GM21723 (cell line): ENCODE data around the gene MEX3C.

Source experiments
- ATAC-seq: cut with Tn5 transposase; IDR thresholded peaks from one replicate; pipeline ENCODE4 v1.9.1; 2021; ENCODE audit warnings: mild to moderate bottlenecking, moderate library complexity; ENCODE audit not compliant: unreplicated experiment

MEX3C gene

DNA sequence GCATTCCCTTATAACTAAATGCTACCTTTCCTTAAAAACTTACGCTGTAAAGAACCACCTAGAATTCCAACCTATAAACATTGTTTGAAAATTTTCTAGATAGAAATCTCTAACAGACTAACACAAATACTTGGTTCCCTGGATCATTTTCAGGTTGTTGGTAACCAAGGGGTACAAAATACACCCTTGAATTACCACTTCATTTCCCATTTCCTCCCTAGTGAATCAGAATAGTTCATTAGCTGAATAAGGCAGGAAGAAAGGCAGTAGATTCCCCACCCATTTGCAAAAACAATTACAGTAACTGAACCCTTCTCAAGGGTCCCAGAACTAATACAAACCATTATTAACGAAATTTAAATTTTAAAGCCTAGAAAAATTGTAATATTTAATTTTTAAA, 5.5 kb downstream of the MEX3C start:
- ATAC-seq, result no peak

DNA sequence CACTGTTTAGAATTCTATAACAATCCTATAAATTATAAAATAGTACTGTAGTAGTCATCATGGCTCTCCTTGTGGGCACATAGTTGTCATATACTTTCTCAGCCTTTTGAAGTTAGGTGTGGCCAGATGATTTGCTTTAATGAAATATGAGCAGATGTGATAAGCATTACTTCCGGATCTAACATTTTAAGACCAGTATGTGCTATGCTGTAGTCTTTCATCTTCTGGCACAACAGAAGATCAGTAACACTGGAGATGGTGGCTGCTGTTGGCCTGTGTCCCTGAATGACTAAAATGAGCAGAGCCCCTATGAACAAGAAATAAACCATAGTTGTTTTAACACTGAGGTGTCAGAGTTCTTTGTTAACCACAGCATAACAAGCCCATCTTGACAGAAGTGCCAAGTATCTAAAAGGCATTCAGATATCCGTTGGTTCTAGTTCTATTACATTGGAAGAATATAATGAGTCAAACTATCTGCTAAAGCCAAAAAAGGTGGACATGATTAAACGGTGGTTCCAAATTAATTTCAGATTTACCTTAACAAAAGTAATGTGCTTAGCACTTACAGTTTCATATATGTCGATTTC, 6.3 kb downstream of the MEX3C start:
- ATAC-seq, result no peak

- ATAC-seq, result no peak
Observed at GRCh38 chr18:51190000-51190399, 7.5 kb downstream of the MEX3C start.

DNA sequence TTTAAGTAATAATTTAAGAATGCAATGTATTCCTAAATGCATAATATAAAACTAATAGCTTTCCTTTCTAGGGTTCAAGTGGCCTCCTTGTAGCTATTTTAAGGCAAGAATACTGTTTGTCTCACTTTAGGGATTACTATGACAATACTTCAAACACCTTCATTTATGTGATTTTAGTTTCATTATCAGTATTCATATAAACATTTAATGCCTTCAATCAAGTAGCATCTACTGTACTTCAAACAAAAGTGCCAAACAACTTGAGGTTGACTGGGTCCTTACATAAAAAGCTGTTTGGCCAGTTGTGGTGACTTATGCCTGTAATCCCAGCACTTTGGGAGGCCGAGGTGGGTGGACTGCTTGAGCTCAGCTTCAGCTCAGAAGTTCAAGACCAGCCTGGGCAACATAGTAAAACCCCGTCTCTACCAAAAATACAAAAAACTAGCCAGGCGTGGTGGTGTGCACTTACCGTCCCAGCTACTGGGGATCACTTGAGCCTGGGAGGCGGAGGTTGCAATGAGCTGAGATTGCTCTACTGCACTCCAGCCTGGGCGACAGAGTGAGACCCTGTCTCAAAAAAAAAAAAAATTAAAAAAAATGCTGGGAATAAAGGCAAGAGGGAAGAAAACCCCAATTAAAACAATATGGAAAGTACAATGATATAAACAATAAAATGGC, 9.3 kb downstream of the MEX3C start:
- ATAC-seq, result no peak

GRCh38 chr18:51185075-51185474, 12.4 kb downstream of the MEX3C start:
- ATAC-seq, result no peak

GRCh38 chr18:51184091-51184457, 13.4 kb downstream of the MEX3C start:
- no peak for ATAC-seq

DNA sequence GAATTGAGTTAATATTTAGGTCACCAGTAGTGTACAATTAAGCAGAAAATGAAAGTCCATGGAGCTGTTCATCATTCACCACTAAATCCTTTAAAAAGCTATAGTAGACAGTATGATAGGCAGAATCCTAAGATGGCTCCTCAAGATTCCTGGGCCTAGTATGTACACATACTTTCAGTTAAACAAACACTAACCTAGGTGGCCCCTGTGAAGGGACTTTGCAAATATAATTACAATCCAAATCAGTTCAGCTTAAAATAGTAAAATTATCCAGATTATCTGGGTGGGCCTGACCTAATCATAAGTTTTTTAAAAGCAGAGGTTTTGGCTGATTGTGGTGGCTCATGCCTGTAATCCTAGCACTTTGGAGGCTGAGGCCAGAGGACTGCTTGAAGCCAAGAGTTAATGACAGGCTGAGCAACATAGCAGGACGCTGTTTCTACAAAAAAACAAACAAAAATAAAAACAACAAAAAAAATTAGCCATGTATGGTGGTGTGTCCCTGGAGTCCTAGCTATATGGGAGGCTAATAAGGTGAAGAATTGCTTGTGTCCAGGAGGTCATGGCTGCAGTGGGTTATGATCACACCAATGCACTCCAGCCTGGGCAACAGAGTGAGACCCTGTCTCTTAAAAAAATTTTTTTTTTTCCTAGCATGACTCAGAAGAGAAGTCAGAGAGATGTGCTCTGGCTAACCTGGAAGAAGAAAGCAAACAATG, 13.9 kb downstream of the MEX3C start:
- no peak for ATAC-seq

GRCh38 chr18:51182824-51183223, 14.7 kb downstream of the MEX3C start:
- ATAC-seq, result no peak

- ATAC-seq, result peak; percentile 17
Observed at GRCh38 chr18:51171625-51172259, 25.7 kb downstream of the MEX3C start.

GRCh38 chr18:51171223-51171622, 26.3 kb downstream of the MEX3C start:
- peak; percentile 66 for ATAC-seq

- no peak for ATAC-seq
Observed at GRCh38 chr18:51170664-51171063, 26.8 kb downstream of the MEX3C start.

DNA sequence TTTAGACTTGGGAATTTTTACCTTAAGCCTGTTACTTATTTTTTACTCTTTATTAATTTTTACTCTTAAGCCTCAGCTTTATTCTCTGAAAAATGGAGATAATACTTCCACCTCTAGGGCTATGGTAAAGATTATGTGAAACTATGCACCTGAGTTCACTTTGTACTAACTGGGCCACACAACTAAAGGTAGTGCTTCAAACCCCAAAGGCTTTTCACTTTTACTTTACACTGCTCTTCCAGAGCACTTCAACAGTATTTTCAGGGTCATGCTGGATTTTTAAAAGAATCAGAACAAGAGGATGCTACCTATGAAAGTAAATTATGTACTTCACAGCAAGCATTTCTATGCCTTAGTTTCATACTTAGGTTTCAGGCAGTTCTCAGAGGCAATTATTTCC, 27.8 kb downstream of the MEX3C start:
- ATAC-seq, result peak; percentile 44

DNA sequence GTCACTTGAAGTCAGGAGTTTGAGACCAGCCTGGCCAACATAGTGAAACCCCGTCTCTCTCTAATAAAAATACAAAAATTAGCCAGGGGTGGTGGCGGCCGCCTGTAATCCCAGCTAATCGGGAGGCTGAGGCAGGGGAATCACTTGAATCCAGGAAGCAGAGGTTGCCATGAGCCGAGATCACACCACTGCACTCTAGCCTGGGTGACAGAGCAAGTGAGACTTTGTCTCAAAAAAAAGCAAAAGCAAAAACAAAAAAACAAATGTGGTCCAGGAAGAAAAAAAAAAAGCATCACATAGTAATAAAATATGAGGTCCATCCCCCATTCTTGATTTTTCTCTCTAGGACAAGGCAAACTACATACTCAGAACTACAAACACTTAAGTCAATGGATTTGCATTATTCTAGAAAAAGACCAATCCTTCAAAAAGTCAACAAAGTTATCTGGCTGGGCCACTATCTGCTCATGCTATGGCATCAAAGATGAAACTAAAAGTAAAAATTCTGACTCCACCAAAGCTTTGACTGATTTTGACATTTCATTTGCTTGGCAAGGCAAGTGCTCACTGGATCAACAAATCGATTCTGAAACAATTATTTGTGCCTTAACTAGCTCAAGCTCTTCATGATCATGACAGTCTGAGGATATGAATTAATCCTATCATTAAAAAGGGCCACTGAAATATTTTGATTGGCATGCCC, 28.4 kb downstream of the MEX3C start:
- ATAC-seq, result no peak

DNA sequence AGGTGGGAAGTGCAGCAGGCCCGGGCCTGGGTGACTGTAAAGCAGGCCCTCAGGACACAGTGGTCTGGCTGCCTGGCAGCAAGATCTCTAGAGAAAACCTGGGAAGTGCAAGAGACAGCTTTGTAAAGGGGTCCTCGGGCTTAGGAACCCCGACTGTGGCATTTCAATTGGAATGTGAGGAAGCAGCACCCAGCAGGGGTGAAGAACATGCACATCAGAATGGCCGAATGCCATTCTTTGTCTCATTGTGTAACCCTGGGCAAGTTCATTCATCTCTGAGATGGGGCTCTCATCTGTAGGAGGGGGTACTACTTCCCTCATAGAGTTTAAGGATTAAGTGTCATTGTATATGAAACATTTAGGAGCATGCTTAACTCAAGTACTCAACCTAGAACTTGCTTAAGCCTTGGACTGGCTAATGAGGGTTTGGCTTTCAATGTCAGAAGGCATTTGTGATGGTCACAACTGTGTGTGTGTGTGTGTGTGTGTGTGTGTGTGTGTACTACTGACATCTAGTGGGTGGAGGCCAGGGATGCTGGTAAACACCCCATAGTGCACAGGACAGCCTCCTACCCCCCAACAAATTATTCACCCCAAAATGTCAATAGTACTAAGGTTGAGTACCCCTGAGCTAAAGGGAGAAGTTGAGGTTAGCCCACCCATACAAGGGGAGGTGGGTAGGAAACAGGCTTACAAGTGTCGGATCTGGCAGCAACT, 29.3 kb downstream of the MEX3C start:
- no peak for ATAC-seq

DNA sequence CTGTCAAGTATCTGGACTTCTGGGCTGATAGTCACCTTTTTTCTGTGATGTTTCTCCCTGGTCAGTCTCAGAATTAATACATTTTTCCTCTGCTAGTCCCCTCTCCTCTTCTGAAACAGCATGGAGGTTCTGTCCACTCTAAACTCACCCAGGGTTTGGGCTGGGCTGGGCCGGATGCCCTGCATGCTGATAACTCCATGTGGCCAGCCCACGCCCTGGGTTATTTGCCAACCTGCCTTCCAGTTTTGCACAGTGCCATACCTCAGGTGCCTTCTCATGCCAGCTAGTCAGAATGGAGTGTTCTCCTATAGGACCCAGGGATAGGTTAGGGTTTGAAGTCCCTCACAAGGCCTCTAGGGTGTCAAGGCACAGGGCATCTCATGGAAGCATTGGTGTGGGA, 32.2 kb downstream of the MEX3C start:
- no peak for ATAC-seq

GRCh38 chr18:51164761-51165281, 32.7 kb downstream of the MEX3C start:
- no peak for ATAC-seq

- ATAC-seq, result no peak
Observed at GRCh38 chr18:51164342-51164741, 33.1 kb downstream of the MEX3C start.

- no peak for ATAC-seq
Observed at GRCh38 chr18:51163543-51163942, 33.9 kb downstream of the MEX3C start.

- ATAC-seq, result no peak
Observed at GRCh38 chr18:51162617-51163016, 34.9 kb downstream of the MEX3C start.

GRCh38 chr18:51160646-51161045, 36.8 kb downstream of the MEX3C start:
- no peak for ATAC-seq
